ENCODE results near the gene CSF2. TPM values are rescaled to one million over a fixed set of nuclear protein-coding genes. Genes with fewer than 3 reads are reported as not detected.

The CSF2 gene
- total RNA-seq, 4 donors from 2014 or later = not detected

- 96% methylated on average over 13 of the region's 13 CpGs for WGBS
- Histone ChIP-seq H3K4me1 (no peaks in the 10 kb centered on the region), H3K27ac (no peak overlapping the region), H3K4me3 (no peak overlapping the region), H3K36me3 (no peaks in the 10 kb centered on the region), H3K27me3 (no peaks in the 10 kb centered on the region), H3K9me3 (no peaks in the 10 kb centered on the region)
- no peak for DNase-seq (ENCODE audit: low spot score in 2 of 2)
- TF ChIP-seq POLR2AphosphoS5 (IDR thresholded peaks at IDR 0.05) (no peak), EP300 (IDR thresholded peaks at IDR 0.05) (no peak), POLR2A (IDR thresholded peaks at IDR 0.05) (no peak), CTCF (IDR thresholded peaks at IDR 0.05) (no peak)
Measured at GRCh38 chr5:132065951-132066701, 7.5 kb upstream of the CSF2 start.

- Histone ChIP-seq H3K36me3 (no peaks in the 10 kb centered on the region), H3K27ac (no peak overlapping the region), H3K27me3 (no peaks in the 10 kb centered on the region), H3K4me1 (no peaks in the 10 kb centered on the region), H3K9me3 (no peaks in the 10 kb centered on the region), H3K4me3 (no peak overlapping the region)
- 91% methylated on average over 4 of the region's 4 CpGs for WGBS
- TF ChIP-seq EP300 (IDR thresholded peaks at IDR 0.05) (no peak), POLR2A (IDR thresholded peaks at IDR 0.05) (no peak), POLR2AphosphoS5 (IDR thresholded peaks at IDR 0.05) (no peak), CTCF (IDR thresholded peaks at IDR 0.05) (no peak)
- DNase-seq (ENCODE audit: low spot score in 2 of 2) = no peak
Measured at GRCh38 chr5:132066871-132067270, 6.7 kb upstream of the CSF2 start.

GRCh38 chr5:132067451-132067850 lies 6.1 kb upstream of the CSF2 start:
- WGBS = 92% methylated on average over 7 of the region's 11 CpGs
- H3K27ac ChIP-seq = no peak overlapping the region
- TF ChIP-seq POLR2AphosphoS5 (IDR thresholded peaks at IDR 0.05) (no peak), EP300 (IDR thresholded peaks at IDR 0.05) (no peak), CTCF (IDR thresholded peaks at IDR 0.05) (no peak), POLR2A (IDR thresholded peaks at IDR 0.05) (no peak)
- DNase-seq (ENCODE audit: low spot score in 2 of 2) = no peak
- H3K4me1 ChIP-seq = no peaks in the 10 kb centered on the region
- no peaks in the 10 kb centered on the region for H3K36me3 ChIP-seq
- H3K9me3 ChIP-seq = no peaks in the 10 kb centered on the region
- no peaks in the 10 kb centered on the region for H3K27me3 ChIP-seq
- H3K4me3 ChIP-seq = no peak overlapping the region

GRCh38 chr5:132067941-132068808 lies 5.4 kb upstream of the CSF2 start:
- WGBS = 84% methylated on average over 13 of the region's 13 CpGs
- H3K9me3 ChIP-seq = no peaks in the 10 kb centered on the region
- no peak for DNase-seq (ENCODE audit: low spot score in 2 of 2)

More at GRCh38 chr5:132067941-132068808, 5.4 kb upstream of the CSF2 start:
- peaks cover under 1% of the 10 kb centered on the region for H3K4me1 ChIP-seq
- no peaks in the 10 kb centered on the region for H3K36me3 ChIP-seq
- no peak overlapping the region for H3K4me3 ChIP-seq
- TF ChIP-seq POLR2A (IDR thresholded peaks at IDR 0.05) (no peak), CTCF (IDR thresholded peaks at IDR 0.05) (no peak), POLR2AphosphoS5 (IDR thresholded peaks at IDR 0.05) (no peak), EP300 (IDR thresholded peaks at IDR 0.05) (no peak)
- no peaks in the 10 kb centered on the region for H3K27me3 ChIP-seq
- no peak overlapping the region for H3K27ac ChIP-seq
